K562 (cell line): ENCODE measurements around the gene ZNF12. TPM values are rescaled to one million over a fixed set of nuclear protein-coding genes. Genes with fewer than 3 reads are reported as not detected.
"Not testable (repeated sequence)": the region's sequence is repeated elsewhere in the genome, so short reads cannot be mapped to it uniquely, and the experiment has no call there.

Experiments used
- ATAC-seq: fragments of 200-7000 bp; cut with Tn5 transposase; 3 replicates; pipeline ENCODE4 v1.9.1; 2020; ENCODE audit warnings: moderate library complexity
- BruUV-seq: library from RNA; stranded (reverse); fragments of 400-500 nt; replicated peaks from 2 replicates; lab custom pipeline; 2021; lab: Mats Ljungman, UMichigan
- CTCF ChIA-PET: fragments of 300-600 bp; formaldehyde crosslinking; extraction: SDS; loops from one replicate; lab custom pipeline; 2021; ENCODE audit warnings: low intra/inter-chr PET ratio; lab: Yijun Ruan, JAX
- POLR2A ChIA-PET: fragments of 300-600, 350-650 bp; sonication (Branson Sonifier 250); formaldehyde crosslinking; extraction: SDS; loops from one replicate; lab custom pipeline; 2021; ENCODE audit warnings: antibody characterized with exemption, inconsistent platforms; lab: Yijun Ruan, JAX
- DNase-seq, 4 experiments: peaks; one replicate each; pipeline versions ENCODE4 v3.0.0 to v3.0.0-alpha.2; 2011 to 2018; ENCODE audit warnings: low spot score in 3 of 4, mixed read lengths in 3 of 4; ENCODE audit errors: extremely low read depth in 1 of 4
- FAIRE-seq: peaks from 2 replicates; lab custom pipeline; 2011; peaks lifted over from hg19 to GRCh38; lab: Jason Lieb, UNC
- H2AFZ ChIP-seq: 2 replicates; pipeline ENCODE4 v1.6.0; 2011; ENCODE audit warnings: low read depth, low read length, control low read depth, inconsistent platforms
- H3K27ac ChIP-seq: fragments of 200-600 bp; 3 replicates; pipeline ENCODE4 v1.8.0; 2011; ENCODE audit warnings: low read depth, mild to moderate bottlenecking, control low read depth, inconsistent platforms, low read length, moderate library complexity, mixed read lengths; ENCODE audit errors: extremely low read depth
- H3K27me3 ChIP-seq, 2 experiments: fragments of 300-600 bp in 1 of 2; 2 replicates in 1 of 2; 3 replicates in 1 of 2; pipeline versions ENCODE4 v1.6.0 to v1.8.0; 2011; ENCODE audit warnings: inconsistent platforms in 2 of 2, low read length in 2 of 2, mild to moderate bottlenecking in 1 of 2, mixed read lengths in 1 of 2, moderate library complexity in 1 of 2; ENCODE audit not compliant: control insufficient read depth in 2 of 2, insufficient read depth in 2 of 2
- H3K36me3 ChIP-seq: fragments of 300-600 bp; 3 replicates; pipeline ENCODE4 v1.8.0; 2011; ENCODE audit warnings: mild to moderate bottlenecking, low read length, inconsistent platforms; ENCODE audit not compliant: control insufficient read depth, insufficient read depth
- H3K4me1 ChIP-seq, 2 experiments: fragments of 200-600 bp in 1 of 2; replicated peaks in 1 of 2; 2 replicates in 1 of 2; 3 replicates in 1 of 2; pipeline versions ENCODE4 v1.5.1 to v1.8.0; 2011; ENCODE audit warnings: inconsistent platforms in 2 of 2, low read length in 2 of 2, mild to moderate bottlenecking in 1 of 2, mixed read lengths in 1 of 2, moderate library complexity in 1 of 2; ENCODE audit not compliant: control insufficient read depth in 2 of 2, insufficient read depth in 2 of 2
- H3K4me2 ChIP-seq: 2 replicates; pipeline ENCODE4 v1.6.1; 2011; ENCODE audit warnings: low read length, control low read depth, inconsistent platforms, mixed read lengths; ENCODE audit not compliant: insufficient read depth
- H3K4me3 ChIP-seq: fragments of 200-600 bp; sonication (generic), shearing (Covaris generic); 2 replicates; pipeline ENCODE4 v1.5.1; 2016; ENCODE audit warnings: control low read depth, inconsistent platforms
- H3K79me2 ChIP-seq: fragments of 200-600 bp; 3 replicates; pipeline ENCODE4 v1.8.0; 2011; ENCODE audit warnings: low read length, inconsistent platforms; ENCODE audit not compliant: control insufficient read depth, insufficient read depth
- H3K9ac ChIP-seq, 2 experiments: 2 replicates each; pipeline versions ENCODE4 v1.6.0 to v1.6.1; 2011; ENCODE audit warnings: low read depth in 2 of 2, low read length in 2 of 2, control low read depth in 1 of 2, inconsistent platforms in 1 of 2, mild to moderate bottlenecking in 1 of 2, mixed read lengths in 1 of 2; ENCODE audit not compliant: insufficient read depth in 1 of 2
- H3K9me1 ChIP-seq: one replicate; pipeline ENCODE4 v1.6.0; 2011; ENCODE audit warnings: inconsistent platforms, mild to moderate bottlenecking, low read length, moderate library complexity; ENCODE audit not compliant: control insufficient read depth, insufficient read depth
- H3K9me3 ChIP-seq: replicated peaks from 2 replicates; pipeline ENCODE4 v1.5.1; 2011; ENCODE audit warnings: low read depth, low read length, inconsistent platforms; ENCODE audit not compliant: control insufficient read depth, insufficient read depth
- H4K20me1 ChIP-seq: replicated peaks from 2 replicates; pipeline ENCODE4 v1.6.1; 2011; ENCODE audit warnings: low read length, inconsistent platforms, mixed read lengths; ENCODE audit not compliant: control insufficient read depth, insufficient read depth
- CXXC5 ChIP-seq: fragments of 250-450 bp; sonication (Bioruptor Pico); IDR thresholded peaks from 2 replicates; pipeline ENCODE4 v1.8.0; 2022; ENCODE audit warnings: inconsistent platforms, mild to moderate bottlenecking, moderate library complexity
- NELFE ChIP-seq: IDR thresholded peaks from 2 replicates; pipeline ENCODE4 v1.6.1; 2011; ENCODE audit warnings: mild to moderate bottlenecking; ENCODE audit not compliant: insufficient read depth, insufficient read length
- SMAD2 ChIP-seq: fragments of 150-350 bp; IDR thresholded peaks from 2 replicates; pipeline ENCODE4 v1.6.1; 2014; ENCODE audit warnings: low read depth, mild to moderate bottlenecking, low read length
- ZNF512 ChIP-seq: IDR thresholded peaks from 2 replicates; pipeline ENCODE4 v1.6.1; 2016; ENCODE audit warnings: missing genetic modification characterization, missing compliant biosample characterization
- ZNF699 ChIP-seq: fragments of 250-450 bp; sonication (Bioruptor Pico); IDR thresholded peaks from 2 replicates; pipeline ENCODE4 v1.8.0; 2021; ENCODE audit warnings: mild to moderate bottlenecking, moderate library complexity; ENCODE audit not compliant: insufficient replicate concordance
- ZZZ3 ChIP-seq: fragments of 450-650 bp; IDR thresholded peaks from 2 replicates; pipeline ENCODE4 v1.6.1; 2016; ENCODE audit warnings: antibody characterized with exemption, mild to moderate bottlenecking, moderate library complexity
- WGBS: fragments of 100-300 bp; shearing (Covaris generic); methylation state at CpG from one replicate; pipeline ENCODE4 v1.1.6; 2016; ENCODE audit warnings: low coverage, mixed read lengths; ENCODE audit not compliant: insufficient coverage; ENCODE audit errors: missing lambda C conversion rate; 5-methylcytosine and 5-hydroxymethylcytosine counted together
- in situ Hi-C: fragments of 300-500 bp; cut with MboI; formaldehyde crosslinking; loops from 4 replicates; pipeline ENCODE4 v1.15.0; 2018; ENCODE audit warnings: inconsistent platforms, mixed read lengths
- intact Hi-C: fragments of 100-400 bp; cut with micrococcal nuclease; formaldehyde crosslinking; loops from 2 replicates; pipeline ENCODE4 v1.14.2; 2022
- polyA plus RNA-seq, 8 experiments: library from polyadenylated mRNA; depleted of rRNA in 4 of 8; stranded (reverse) in 5 of 8; unstranded in 3 of 8; fragments of >200 nt; fragmentation: Nextera tagmentation in 2 of 8; fragmentation: Illumina TruSeq in 1 of 8; extraction: Ambion mirVana in 2 of 8; extraction: Trizol in 1 of 8; gene quantifications; 2 replicates each; pipeline versions ENCODE4 v1.2.1 to v1.2.3, GENCODE V29; 2011 to 2014; ENCODE audit warnings: inconsistent platforms in 1 of 8, missing spikeins in 1 of 8
- total RNA-seq, 7 experiments: library from RNA; depleted of rRNA in 6 of 7; stranded (reverse); fragments of >200 nt in 6 of 7; fragmentation: Illumina TruSeq in 2 of 7; extraction: Trizol in 2 of 7; gene quantifications; 2 replicates each; pipeline versions ENCODE4 v1.2.1 to v1.2.3, GENCODE V29; 2011 to 2021; ENCODE audit warnings: low replicate concordance in 1 of 7
- TF ChIP-seq, protein P1 (sequence below): fragments of 250-450 bp; sonication (Bioruptor Pico); IDR thresholded peaks from 2 replicates; pipeline ENCODE4 v1.5.0; 2021

ZNF12 gene
- total and polyA plus RNA-seq, 9 of the 15 experiments (the other 6 are each of a cell fraction or from before 2014, with no cell fraction given) = 5.8 to 32.3 (median 18.9) TPM

- FAIRE-seq (no peak), DNase-seq (no peak), ATAC-seq (no peak)
- Histone ChIP-seq H3K9ac (no peak overlapping the region), H4K20me1 (no peaks in the 10 kb centered on the region), H3K27ac (no peak overlapping the region), H3K27me3 (peaks cover 0 to 13% of the 10 kb centered on the region in 2 experiments; a peak in 1 of 5 replicates), H3K9me1 (no peaks in the 10 kb centered on the region), H3K4me1 (peaks cover 0 to 11% of the 10 kb centered on the region in 2 experiments; a peak in 3 of 5 replicates), H3K4me3 (no peak overlapping the region), H3K4me2 (no peak overlapping the region), H3K79me2 (peaks cover 7% of the 10 kb centered on the region), H3K36me3 (no peaks in the 10 kb centered on the region), H2AFZ (no peak overlapping the region), H3K9me3 (no peaks in the 10 kb centered on the region)
- TF ChIP-seq SMAD2 = no peak
- no peak for TF ChIP-seq ZNF512 (tag)
- TF ChIP-seq ZZZ3 = no peak
- TF ChIP-seq, protein P1, sequence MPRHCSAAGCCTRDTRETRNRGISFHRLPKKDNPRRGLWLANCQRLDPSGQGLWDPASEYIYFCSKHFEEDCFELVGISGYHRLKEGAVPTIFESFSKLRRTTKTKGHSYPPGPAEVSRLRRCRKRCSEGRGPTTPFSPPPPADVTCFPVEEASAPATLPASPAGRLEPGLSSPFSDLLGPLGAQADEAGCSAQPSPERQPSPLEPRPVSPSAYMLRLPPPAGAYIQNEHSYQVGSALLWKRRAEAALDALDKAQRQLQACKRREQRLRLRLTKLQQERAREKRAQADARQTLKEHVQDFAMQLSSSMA (CRISPR knock-in tag) = no peak
- TF ChIP-seq ZNF699 (CRISPR knock-in tag) = no peak
- TF ChIP-seq NELFE = no peak
- no peak for TF ChIP-seq CXXC5 (CRISPR knock-in tag)
- intact Hi-C loops (no loop called here), in situ Hi-C loops (no loop called here)
- ChIA-PET POLR2A (interaction anchor here (1.1 kb wide), 1 partner anchor 12 kb away, joined by 3 read pairs; no protein-coding TSS in a partner anchor), CTCF (no interaction called here)
- no TSS peak for BruUV-seq
- 20% methylated on average over 10 of the region's 10 CpGs for WGBS
Observed at GRCh38 chr7:6725003-6725402, 18.3 kb upstream of the ZNF12 start.

GRCh38 chr7:6724351-6724750 lies 17.6 kb upstream of the ZNF12 start:
- DNase-seq, POLR2A ChIA-PET, H2AFZ ChIP-seq, H3K9ac ChIP-seq, H3K4me2 ChIP-seq, H3K36me3 ChIP-seq, H3K79me2 ChIP-seq, CTCF ChIA-PET, ATAC-seq, BruUV-seq, H3K9me1 ChIP-seq, H3K27ac ChIP-seq, in situ Hi-C loops, intact Hi-C loops, H3K4me1 ChIP-seq, H4K20me1 ChIP-seq, H3K9me3 ChIP-seq, H3K4me3 ChIP-seq, FAIRE-seq: not testable (repeated sequence)
- 7% methylated on average over 3 of the region's 4 CpGs for WGBS
- peaks cover 0 to 13% of the 10 kb centered on the region in 2 experiments; a peak in 1 of 5 replicates for H3K27me3 ChIP-seq
